Coronary artery (tissue), 2 donors: ENCODE measurements around the gene SLC35E2B.
A peak's percentile ranks its signal among the peaks of the same experiment; 100 is the strongest.

ENCODE experiments used
- DNase-seq: peaks from one replicate; pipeline ENCODE4 v3.0.0-alpha.2; 2017; ENCODE audit warnings: low spot score
- H3K27ac ChIP-seq, 2 donors: fragments of 200-600 bp; sonication (generic); one replicate each; pipeline ENCODE4 v1.5.1; 2016 to 2019
- H3K4me3 ChIP-seq: fragments of 200-600 bp; sonication (generic); 2 replicates; pipeline ENCODE4 v1.5.1; 2016; ENCODE audit warnings: mild to moderate bottlenecking, moderate library complexity
- CTCF ChIP-seq: fragments of 200-600 bp; sonication (generic); IDR thresholded peaks from one replicate; pipeline ENCODE4 v1.5.1; 2019; ENCODE audit warnings: antibody characterized with exemption

The SLC35E2B gene

GRCh38 chr1:1617925-1618324 is 74.7 kb downstream of the SLC35E2B start:
- TF ChIP-seq CTCF, result no peak
- DNase-seq, result no peak
- H3K27ac ChIP-seq, result no peak overlapping the region
- no peak overlapping the region for H3K4me3 ChIP-seq

- H3K27ac ChIP-seq, result no peak overlapping the region
- no peak for TF ChIP-seq CTCF
- no peak overlapping the region for H3K4me3 ChIP-seq
- no peak for DNase-seq
Observed at GRCh38 chr1:1617516-1617915, 75.1 kb downstream of the SLC35E2B start.

GRCh38 chr1:1616838-1617237 is 75.8 kb downstream of the SLC35E2B start:
- peak overlapping the region; percentile 97 for H3K4me3 ChIP-seq
- DNase-seq, result no peak
- TF ChIP-seq CTCF, result no peak
- no peak overlapping the region for H3K27ac ChIP-seq

- Histone ChIP-seq H3K27ac (peak overlapping the region; percentile 95 to 100), H3K4me3 (peak overlapping the region; percentile 97)
- TF ChIP-seq CTCF, result no peak
- no peak for DNase-seq
Observed at GRCh38 chr1:1616045-1616790, 76.4 kb downstream of the SLC35E2B start.

GRCh38 chr1:1615256-1616044 is 77.1 kb downstream of the SLC35E2B start, which contains the start of gene MIB2:
Gene MIB2, plus strand, starts transcription at chr1:1615500. Its CDS starts 7,953 bp downstream, at chr1:1623453.
- Histone ChIP-seq H3K27ac (peak within 1 kb of the TSS; percentile 95 to 100), H3K4me3 (peak within 1 kb of the TSS; percentile 97)
- no peak for TF ChIP-seq CTCF
- peak; percentile 97 for DNase-seq

GRCh38 chr1:1614954-1615255 is 77.7 kb downstream of the SLC35E2B start:
- H3K27ac ChIP-seq, result peak overlapping the region; percentile 95 to 100
- no peak for DNase-seq
- TF ChIP-seq CTCF, result no peak
- peak overlapping the region; percentile 97 for H3K4me3 ChIP-seq
